Lower lobe of right lung (tissue), 2 donors: Measurements from ENCODE around the gene CPNE7. TPM values are rescaled to one million over a fixed set of nuclear protein-coding genes. Genes with fewer than 3 reads are reported as not detected.

ENCODE experiments used
- ATAC-seq, 2 donors: fragments of 200-7000 bp; cut with Tn5 transposase; one replicate each; pipeline ENCODE4 v1.9.1; 2020 to 2022; ENCODE audit warnings: mild to moderate bottlenecking in 2 of 2, moderate library complexity in 2 of 2
- DNase-seq: peaks from one replicate; pipeline ENCODE4 v3.0.0-alpha.2; 2020
- H3K27ac ChIP-seq: fragments of 200-600 bp; one replicate; pipeline ENCODE4 v1.8.0; 2022
- H3K27me3 ChIP-seq: fragments of 200-600 bp; one replicate; pipeline ENCODE4 v1.8.0; 2022; ENCODE audit warnings: low read depth
- H3K36me3 ChIP-seq: fragments of 200-600 bp; one replicate; pipeline ENCODE4 v1.8.0; 2022; ENCODE audit warnings: mild to moderate bottlenecking
- H3K4me1 ChIP-seq: fragments of 200-600 bp; one replicate; pipeline ENCODE4 v1.8.0; 2022
- H3K4me3 ChIP-seq: fragments of 200-600 bp; one replicate; pipeline ENCODE4 v1.8.0; 2022; ENCODE audit warnings: mild to moderate bottlenecking
- H3K9me3 ChIP-seq: fragments of 200-600 bp; one replicate; pipeline ENCODE4 v1.8.0; 2022
- intact Hi-C: fragments of 100-400 bp; cut with DNase I; formaldehyde crosslinking; loops from one replicate; pipeline ENCODE4 v1.11.0; 2022
- total RNA-seq: library from RNA; stranded (reverse); fragmentation: NEBNext Ultra II Directional; extraction: Animal tissue kit (Norgen Biotek cat#: 25700); gene quantifications from one replicate; pipeline ENCODE4 v1.2.1, GENCODE V29; 2021
- TF ChIP-seq, protein P1 (sequence below): fragments of 200-600 bp; IDR thresholded peaks from one replicate; pipeline ENCODE4 v1.8.0; 2022; ENCODE audit warnings: antibody characterized with exemption, mild to moderate bottlenecking
- donor health status: DM: no; HTN: yes; CAD: no; lungs with severe emphysema.

CPNE7 gene
- total RNA-seq, 1 donor from 2014 or later = 0.35 TPM

DNA sequence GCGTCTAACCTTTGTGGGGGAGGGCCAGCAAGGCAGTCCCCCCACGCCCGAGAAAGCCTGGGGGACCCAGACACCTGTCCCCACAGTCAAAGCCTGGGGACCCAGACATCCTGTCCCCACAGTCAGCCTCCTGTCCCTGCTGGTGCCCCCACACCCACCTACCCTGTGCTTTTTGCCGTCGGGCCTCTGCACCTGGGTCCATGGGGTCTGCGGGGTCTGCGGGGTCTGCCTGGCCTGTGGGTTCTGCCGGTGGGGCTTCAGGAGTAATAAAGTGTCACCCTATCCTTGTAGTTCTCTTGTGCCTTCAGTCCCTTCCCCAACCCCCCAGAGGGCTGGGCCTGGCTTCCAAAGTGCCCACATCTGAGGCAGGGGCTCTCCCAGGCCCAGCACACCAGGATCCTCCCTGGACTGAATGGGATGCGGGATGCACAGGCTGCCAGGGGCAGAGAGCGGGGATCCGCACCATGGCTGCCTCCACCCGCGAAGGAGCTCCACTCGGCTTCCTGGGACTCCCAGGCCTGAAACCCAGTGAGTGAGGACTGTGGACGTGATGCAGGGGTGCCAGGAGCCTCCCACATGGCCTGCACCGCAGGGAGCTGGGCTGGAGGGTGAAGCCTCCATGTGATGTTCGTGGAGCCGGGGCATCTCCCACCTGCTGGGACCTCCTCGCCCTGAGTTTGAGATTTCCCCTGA lies 21.5 kb downstream of the CPNE7 start:
- TF ChIP-seq, protein P1, sequence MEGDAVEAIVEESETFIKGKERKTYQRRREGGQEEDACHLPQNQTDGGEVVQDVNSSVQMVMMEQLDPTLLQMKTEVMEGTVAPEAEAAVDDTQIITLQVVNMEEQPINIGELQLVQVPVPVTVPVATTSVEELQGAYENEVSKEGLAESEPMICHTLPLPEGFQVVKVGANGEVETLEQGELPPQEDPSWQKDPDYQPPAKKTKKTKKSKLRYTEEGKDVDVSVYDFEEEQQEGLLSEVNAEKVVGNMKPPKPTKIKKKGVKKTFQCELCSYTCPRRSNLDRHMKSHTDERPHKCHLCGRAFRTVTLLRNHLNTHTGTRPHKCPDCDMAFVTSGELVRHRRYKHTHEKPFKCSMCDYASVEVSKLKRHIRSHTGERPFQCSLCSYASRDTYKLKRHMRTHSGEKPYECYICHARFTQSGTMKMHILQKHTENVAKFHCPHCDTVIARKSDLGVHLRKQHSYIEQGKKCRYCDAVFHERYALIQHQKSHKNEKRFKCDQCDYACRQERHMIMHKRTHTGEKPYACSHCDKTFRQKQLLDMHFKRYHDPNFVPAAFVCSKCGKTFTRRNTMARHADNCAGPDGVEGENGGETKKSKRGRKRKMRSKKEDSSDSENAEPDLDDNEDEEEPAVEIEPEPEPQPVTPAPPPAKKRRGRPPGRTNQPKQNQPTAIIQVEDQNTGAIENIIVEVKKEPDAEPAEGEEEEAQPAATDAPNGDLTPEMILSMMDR = no peak
- Histone ChIP-seq H3K27ac (no peak overlapping the region), H3K27me3 (no peaks in the 10 kb centered on the region), H3K9me3 (no peaks in the 10 kb centered on the region), H3K36me3 (no peaks in the 10 kb centered on the region), H3K4me1 (peaks cover 3% of the 10 kb centered on the region), H3K4me3 (no peak overlapping the region)
- DNase-seq (no peak), ATAC-seq (no peak)
- intact Hi-C loops = no loop called here

DNA sequence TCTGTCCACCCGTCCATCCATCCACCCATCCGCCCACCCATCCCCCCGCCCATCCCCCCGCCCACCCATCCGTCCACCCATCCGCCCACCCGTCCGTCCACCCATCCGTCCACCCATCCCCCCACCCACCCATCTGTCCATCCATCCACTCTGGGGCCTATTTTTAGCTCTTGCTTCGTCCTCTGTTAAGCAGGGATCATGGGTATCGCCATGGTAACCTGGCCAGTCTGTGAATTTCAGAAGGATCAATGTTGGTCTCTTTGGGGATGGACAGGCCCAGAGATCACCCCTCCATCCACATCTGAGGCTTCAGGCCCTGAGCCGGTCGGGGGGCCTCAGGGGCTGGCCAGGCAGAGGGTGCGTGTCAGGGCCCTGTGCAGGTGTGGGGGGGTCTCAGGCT lies 22.6 kb downstream of the CPNE7 start:
- ATAC-seq (no peak), DNase-seq (no peak)
- no peak overlapping the region for H3K27ac ChIP-seq

DNA sequence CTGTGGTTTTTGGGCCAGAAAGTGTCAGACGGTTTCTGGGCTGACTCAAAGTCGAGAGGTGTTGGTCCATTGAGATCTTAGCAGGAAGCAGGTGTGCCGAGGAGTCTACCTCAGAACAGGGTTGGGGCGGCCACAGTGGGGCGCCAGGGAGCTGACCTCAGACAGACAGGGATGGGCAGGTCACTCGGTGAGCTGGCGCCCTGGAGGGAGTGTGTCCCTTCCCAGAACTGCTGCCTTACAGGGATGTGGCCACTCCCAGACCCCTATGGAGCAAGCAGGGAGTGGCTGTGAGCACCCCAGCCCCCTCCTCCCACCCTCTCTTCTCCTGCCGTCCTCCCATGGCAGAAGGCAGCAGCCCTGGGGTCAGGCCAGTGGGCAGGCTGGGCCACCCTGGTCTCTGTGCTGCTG lies 23.9 kb downstream of the CPNE7 start:
- no peak overlapping the region for H3K4me3 ChIP-seq
- H3K9me3 ChIP-seq = no peaks in the 10 kb centered on the region
- no peak overlapping the region for H3K27ac ChIP-seq
- no peaks in the 10 kb centered on the region for H3K27me3 ChIP-seq
- ATAC-seq (peak in 1 of 2 donors; percentile 7), DNase-seq (no peak)
- no peaks in the 10 kb centered on the region for H3K36me3 ChIP-seq
- intact Hi-C loops = no loop called here
- TF ChIP-seq, protein P1 = peak; percentile 17
- peaks cover 12% of the 10 kb centered on the region for H3K4me1 ChIP-seq

More for the DNA sequence above, 22.6 kb downstream of the CPNE7 start:
- H3K4me1 ChIP-seq = peaks cover 12% of the 10 kb centered on the region
- TF ChIP-seq, protein P1 = no peak
- intact Hi-C loops = no loop called here
- H3K9me3 ChIP-seq = no peaks in the 10 kb centered on the region
- no peak overlapping the region for H3K4me3 ChIP-seq
- H3K27me3 ChIP-seq = no peaks in the 10 kb centered on the region
- H3K36me3 ChIP-seq = no peaks in the 10 kb centered on the region

DNA sequence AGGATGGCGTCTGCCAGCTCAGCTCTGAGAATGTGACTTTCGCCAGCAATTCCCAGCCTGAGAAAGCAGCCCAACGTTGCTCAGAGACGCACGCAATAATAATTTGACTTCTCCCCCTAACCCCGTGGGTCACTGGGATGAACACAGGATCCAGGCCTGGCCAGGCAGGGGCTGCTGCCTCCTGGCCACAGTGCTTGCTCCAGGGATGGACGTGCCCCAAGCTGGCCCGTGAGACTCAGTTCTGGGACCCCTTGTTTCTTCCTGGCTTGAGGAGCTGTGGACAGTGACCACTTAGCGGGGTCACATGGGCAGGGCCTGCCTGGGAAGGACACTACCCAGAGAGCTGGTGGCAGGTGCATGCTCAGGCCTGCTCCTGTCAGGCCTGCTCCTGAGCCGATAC lies 24.3 kb downstream of the CPNE7 start:
- Histone ChIP-seq H3K36me3 (no peaks in the 10 kb centered on the region), H3K9me3 (no peaks in the 10 kb centered on the region), H3K4me1 (peaks cover 12% of the 10 kb centered on the region), H3K27ac (no peak overlapping the region), H3K4me3 (no peak overlapping the region), H3K27me3 (no peaks in the 10 kb centered on the region)
- no peak for ATAC-seq
- intact Hi-C loops = no loop called here
- TF ChIP-seq, protein P1 = no peak
- DNase-seq = no peak

DNA sequence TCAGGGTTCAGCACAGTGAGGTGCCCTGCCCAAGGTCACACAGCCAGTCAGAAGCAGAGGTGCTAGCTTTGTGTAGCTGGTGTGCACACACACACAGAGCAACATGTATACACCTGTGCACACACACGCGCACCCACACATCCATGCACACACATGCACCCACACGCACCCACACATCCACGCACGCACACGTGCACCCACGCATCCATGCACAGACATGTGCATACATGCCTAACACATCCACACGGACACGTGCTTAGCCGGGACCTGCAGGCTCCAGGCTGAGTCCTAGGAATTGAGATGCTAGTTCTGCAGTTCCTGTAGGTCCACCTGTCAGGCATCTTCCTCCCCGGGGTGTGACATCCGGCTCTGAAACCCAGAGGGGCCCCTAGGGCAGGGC lies 24.9 kb downstream of the CPNE7 start:
- TF ChIP-seq, protein P1 = no peak
- Histone ChIP-seq H3K36me3 (no peaks in the 10 kb centered on the region), H3K27ac (no peak overlapping the region), H3K4me1 (peaks cover 12% of the 10 kb centered on the region), H3K27me3 (no peaks in the 10 kb centered on the region), H3K4me3 (no peak overlapping the region), H3K9me3 (no peaks in the 10 kb centered on the region)
- DNase-seq = no peak
- no peak for ATAC-seq
- intact Hi-C loops = no loop called here
